GM06990 (cell line): Measurements from ENCODE around the gene GPR137.

Experiments used
- DNase-seq: peaks from one replicate; pipeline ENCODE4 v3.0.0-alpha.2; 2011; ENCODE audit not compliant: insufficient read length; ENCODE audit errors: extremely low read depth
- H3K27me3 ChIP-seq: replicated peaks from 2 replicates; pipeline ENCODE4 v1.6.0; 2011; ENCODE audit warnings: low read length; ENCODE audit not compliant: control insufficient read depth, insufficient read depth
- H3K36me3 ChIP-seq: 2 replicates; pipeline ENCODE4 v1.5.1; 2011; ENCODE audit warnings: low read length; ENCODE audit not compliant: control insufficient read depth, insufficient read depth
- H3K4me3 ChIP-seq: replicated peaks from 2 replicates; pipeline ENCODE4 v1.5.1; 2011; ENCODE audit warnings: low read depth, mild to moderate bottlenecking, control low read depth, low read length
- TF ChIP-seq, protein P1 (sequence below): IDR thresholded peaks from 2 replicates; pipeline ENCODE4 v1.5.1; 2011; ENCODE audit warnings: low read length, control low read depth, mild to moderate bottlenecking, inconsistent platforms; ENCODE audit not compliant: insufficient read depth, poor library complexity, severe bottlenecking

The GPR137 gene

DNA sequence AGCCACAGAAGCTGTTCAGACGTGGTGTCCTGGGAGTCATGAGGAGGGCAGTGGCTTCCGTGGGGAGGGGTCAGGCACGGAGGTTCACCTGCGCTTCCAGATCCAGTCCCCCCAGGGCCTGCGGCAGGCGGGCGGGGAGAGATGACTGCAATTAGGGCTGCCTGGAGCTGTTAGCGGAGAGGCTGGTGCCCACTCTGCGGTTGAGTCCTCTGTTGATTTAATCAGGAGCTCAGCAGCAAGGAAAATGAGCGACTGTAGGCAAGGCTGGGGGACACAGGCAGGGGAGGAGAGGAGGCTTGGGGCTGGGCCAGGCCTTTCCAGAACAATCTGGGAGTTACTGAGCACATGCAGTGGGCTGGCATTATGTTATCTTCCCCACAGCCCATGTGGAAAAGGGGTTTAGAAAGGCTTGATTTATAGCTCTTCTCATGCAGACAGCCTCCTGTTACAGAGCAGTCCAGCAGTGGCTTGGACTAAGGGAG is 21.2 kb upstream of the GPR137 start:
- Histone ChIP-seq H3K27me3 (no peaks in the 10 kb centered on the region), H3K36me3 (peaks cover 8% of the 10 kb centered on the region), H3K4me3 (no peak overlapping the region)
- no peak for DNase-seq
- TF ChIP-seq, protein P1, sequence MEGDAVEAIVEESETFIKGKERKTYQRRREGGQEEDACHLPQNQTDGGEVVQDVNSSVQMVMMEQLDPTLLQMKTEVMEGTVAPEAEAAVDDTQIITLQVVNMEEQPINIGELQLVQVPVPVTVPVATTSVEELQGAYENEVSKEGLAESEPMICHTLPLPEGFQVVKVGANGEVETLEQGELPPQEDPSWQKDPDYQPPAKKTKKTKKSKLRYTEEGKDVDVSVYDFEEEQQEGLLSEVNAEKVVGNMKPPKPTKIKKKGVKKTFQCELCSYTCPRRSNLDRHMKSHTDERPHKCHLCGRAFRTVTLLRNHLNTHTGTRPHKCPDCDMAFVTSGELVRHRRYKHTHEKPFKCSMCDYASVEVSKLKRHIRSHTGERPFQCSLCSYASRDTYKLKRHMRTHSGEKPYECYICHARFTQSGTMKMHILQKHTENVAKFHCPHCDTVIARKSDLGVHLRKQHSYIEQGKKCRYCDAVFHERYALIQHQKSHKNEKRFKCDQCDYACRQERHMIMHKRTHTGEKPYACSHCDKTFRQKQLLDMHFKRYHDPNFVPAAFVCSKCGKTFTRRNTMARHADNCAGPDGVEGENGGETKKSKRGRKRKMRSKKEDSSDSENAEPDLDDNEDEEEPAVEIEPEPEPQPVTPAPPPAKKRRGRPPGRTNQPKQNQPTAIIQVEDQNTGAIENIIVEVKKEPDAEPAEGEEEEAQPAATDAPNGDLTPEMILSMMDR: no peak

DNA sequence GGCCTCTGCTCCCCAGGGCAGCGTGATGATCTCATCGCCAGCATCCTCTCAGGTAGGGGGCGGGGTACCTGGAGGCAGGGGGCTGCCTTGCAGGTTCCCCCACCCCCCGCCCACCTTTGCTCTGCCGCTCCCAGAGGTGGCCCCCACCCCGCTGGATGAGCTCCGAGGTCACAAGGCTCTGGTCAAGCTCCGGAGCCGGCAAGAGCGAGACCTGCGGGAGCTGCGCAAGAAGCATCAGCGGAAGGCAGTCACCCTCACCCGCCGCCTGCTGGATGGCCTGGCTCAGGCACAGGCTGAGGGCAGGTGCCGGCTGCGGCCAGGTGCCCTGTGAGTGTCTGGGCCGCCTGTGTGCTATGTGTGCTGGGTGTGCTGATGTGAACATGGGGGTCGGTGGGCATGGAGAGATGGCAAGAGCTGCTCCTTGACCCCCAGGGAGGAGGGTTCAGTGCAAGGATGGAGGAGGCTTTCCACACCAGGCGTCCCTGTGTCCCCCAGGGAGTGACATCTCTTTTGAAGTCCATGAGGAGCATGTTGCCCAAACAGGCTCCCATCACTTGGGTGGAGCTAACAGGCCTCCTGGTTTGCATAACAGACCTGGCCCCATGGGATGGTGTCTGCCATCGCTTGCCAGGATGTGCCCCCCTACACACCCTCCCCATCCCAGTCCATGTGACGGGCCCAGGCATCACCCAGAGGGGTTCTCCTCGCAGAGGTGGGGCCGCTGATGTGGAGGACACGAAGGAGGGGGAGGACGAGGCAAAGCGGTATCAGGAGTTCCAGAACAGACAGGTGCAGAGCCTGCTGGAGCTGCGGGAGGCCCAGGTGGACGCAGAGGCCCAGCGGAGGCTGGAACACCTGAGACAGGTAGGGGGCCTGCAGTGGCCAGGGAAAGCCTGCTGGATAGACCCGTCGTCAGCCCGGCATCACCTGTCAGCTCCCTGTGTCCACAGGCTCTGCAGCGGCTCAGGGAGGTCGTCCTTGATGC is 20.2 kb upstream of the GPR137 start:
- Histone ChIP-seq H3K4me3 (no peak overlapping the region), H3K36me3 (peaks cover 8% of the 10 kb centered on the region), H3K27me3 (no peaks in the 10 kb centered on the region)
- TF ChIP-seq, protein P1: no peak
- DNase-seq: no peak

DNA sequence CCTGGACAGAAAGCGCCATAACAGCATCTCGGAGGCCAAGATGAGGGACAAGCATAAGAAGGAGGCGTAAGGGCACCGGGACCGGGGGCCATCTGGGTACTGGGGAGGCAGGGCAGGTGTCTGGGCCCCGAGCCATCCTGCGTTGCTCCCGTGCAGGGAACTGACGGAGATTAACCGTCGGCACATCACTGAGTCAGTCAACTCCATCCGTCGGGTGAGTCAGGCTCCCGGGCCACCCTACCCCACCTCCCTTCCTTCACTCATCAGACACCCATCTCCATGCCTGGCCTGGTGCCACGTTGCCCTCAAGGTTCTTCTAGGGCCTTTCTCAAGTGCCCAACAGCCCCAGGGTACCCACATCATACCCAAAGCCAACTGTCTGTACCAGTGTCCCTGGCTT is 19.3 kb upstream of the GPR137 start:
- TF ChIP-seq, protein P1: no peak

DNA sequence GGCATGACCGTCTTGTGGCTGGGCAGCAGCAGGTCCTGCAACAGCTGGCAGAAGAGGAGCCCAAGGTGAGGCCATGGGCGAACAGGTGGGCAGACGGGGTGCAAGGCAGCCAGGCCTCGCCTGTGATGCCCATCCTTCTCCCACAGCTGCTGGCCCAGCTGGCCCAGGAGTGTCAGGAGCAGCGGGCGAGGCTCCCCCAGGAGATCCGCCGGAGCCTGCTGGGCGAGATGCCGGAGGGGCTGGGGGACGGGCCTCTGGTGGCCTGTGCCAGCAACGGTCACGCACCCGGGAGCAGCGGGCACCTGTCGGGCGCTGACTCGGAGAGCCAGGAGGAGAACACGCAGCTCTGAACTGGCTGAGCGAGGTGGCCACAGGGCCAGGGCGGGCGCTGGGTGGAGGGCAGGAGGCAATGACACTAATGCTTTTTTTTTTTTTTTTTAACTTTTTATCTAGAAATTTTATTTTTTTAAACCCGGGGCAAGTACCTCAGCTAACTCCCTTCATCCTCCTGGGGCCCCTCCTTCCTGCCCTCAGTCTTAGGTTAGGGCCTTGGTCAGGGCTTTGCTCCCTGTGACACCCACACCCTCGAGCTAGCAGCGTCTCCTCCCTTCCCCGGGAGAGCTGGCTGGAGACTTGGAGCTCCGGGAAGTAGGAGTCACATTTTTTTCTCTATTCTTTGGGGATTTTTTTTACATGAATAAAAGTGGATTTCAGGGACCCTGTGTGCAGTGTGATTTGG is 18.3 kb upstream of the GPR137 start:
- Histone ChIP-seq H3K27me3 (no peaks in the 10 kb centered on the region), H3K4me3 (no peak overlapping the region), H3K36me3 (peaks cover 5% of the 10 kb centered on the region)
- DNase-seq: no peak
- TF ChIP-seq, protein P1: no peak

More for the DNA sequence above, 19.3 kb upstream of the GPR137 start:
- no peak for DNase-seq
- Histone ChIP-seq H3K27me3 (no peaks in the 10 kb centered on the region), H3K36me3 (peaks cover 7% of the 10 kb centered on the region), H3K4me3 (no peak overlapping the region)

DNA sequence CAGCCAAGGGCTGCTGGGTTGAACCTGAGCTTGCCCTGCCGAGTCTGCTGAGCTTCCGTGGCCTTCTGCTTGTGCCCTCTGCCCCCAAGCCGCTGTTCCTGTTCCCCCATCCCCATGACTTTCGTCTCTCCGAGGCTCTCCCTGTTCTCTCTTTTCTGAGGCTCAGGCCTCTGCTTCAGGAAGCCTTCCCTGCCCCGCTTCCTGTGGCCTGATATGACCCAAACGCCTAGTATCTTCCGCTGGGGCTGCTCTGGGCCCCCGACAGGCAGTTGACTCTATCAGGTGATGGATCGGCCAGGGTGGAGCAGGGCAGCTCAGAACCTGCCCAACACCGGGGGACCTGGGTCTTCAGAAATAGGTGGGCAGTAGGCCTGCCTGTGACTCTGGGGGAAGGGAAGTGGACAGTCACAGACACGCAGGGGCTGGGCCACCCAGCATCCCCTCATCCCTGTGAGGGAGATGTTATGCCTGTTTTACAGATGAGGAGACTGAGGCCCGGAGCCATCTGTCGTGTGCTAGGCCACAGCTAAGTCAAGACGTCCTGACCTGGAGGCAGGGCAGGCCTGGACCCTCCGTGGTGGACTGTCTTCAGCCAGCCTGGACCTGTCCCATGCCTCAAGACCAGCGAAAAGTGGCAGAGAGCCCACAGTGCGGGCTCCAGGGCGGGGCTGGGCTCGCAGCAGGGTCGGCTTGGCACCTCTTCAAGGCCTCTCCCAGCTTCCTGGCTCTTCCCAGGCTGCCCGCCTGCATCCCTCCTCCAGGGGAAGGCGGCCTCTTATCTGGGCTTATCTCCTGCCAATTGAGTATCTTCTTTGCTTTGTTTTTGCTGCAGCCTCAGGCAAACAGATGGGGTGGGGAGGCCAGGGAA is 17.4 kb upstream of the GPR137 start:
- H3K36me3 ChIP-seq: peaks cover 3% of the 10 kb centered on the region
- no peak for DNase-seq
- no peaks in the 10 kb centered on the region for H3K27me3 ChIP-seq
- TF ChIP-seq, protein P1: no peak
- H3K4me3 ChIP-seq: peak overlapping the region; percentile 65
